Measurements from ENCODE around the gene DNHD1.

DNA sequence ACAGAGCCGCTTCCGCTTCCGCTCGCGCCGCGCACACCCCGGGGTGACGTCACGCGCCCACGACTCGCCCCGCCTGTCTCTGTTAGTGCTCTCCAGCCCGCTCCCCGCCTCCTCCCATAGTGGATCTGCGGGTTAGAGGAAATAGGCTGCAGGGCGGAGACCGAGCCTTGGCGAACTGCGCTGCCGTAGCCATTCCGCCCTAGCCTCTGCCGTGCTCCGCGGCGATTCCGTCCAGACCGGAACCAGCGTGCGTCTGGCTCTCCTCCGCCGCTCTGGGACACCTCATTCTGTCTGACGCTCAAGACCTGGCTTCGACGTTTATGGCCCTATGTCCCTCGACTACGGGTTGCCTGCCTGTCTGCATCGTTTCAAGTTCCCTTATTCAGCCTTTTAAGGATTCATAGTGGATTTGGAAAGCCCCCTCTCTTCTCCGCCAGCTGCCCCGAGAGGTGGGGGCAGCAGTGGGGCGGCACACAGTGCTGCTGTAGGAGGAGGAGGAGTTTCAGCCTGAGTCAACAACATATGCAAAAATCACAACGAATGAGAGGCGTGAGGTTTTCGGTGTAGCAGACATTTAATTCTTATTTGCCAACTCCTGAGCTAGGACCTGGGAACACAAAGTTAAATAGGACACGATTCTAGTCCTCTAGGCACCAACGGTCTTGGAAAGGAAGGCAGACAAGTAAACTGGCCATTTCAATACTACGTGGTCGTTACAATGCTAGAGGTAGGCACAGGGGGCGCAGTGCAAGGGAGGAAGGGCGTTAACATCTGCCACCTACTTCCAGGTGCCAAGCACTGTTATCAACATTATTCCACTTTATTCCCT lies 115.3 kb downstream of the DNHD1 start, which contains the start of gene TAF10:
- peak; percentile 84 to 99 for TF ChIP-seq POLR2AphosphoS5 (IDR thresholded peaks at IDR 0.05; ENCODE audit: insufficient read depth in 1 of 2, low read depth in 1 of 2)
- TF ChIP-seq, protein P1, sequence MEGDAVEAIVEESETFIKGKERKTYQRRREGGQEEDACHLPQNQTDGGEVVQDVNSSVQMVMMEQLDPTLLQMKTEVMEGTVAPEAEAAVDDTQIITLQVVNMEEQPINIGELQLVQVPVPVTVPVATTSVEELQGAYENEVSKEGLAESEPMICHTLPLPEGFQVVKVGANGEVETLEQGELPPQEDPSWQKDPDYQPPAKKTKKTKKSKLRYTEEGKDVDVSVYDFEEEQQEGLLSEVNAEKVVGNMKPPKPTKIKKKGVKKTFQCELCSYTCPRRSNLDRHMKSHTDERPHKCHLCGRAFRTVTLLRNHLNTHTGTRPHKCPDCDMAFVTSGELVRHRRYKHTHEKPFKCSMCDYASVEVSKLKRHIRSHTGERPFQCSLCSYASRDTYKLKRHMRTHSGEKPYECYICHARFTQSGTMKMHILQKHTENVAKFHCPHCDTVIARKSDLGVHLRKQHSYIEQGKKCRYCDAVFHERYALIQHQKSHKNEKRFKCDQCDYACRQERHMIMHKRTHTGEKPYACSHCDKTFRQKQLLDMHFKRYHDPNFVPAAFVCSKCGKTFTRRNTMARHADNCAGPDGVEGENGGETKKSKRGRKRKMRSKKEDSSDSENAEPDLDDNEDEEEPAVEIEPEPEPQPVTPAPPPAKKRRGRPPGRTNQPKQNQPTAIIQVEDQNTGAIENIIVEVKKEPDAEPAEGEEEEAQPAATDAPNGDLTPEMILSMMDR (IDR thresholded peaks at IDR 0.05): peak in 2 of 3 experiments; percentile 6 to 34

Data from vagina (tissue), 2 donors.